Naive thymus-derived CD4-positive, alpha-beta T cell (primary cell): ENCODE data around the gene SRSF9. TPM values are rescaled to one million over a fixed set of nuclear protein-coding genes. Genes with fewer than 3 reads are reported as not detected.

ENCODE experiments used
- ATAC-seq: fragments of 150-1000 bp; cut with Tn5 transposase; 2 replicates; pipeline ENCODE4 v1.10.0; 2021; ENCODE audit warnings: mild to moderate bottlenecking, moderate library complexity
- CTCF ChIA-PET: fragments of 350-600 bp; sonication (Branson Sonifier 250); formaldehyde crosslinking; loops from one replicate; lab custom pipeline; 2021; ENCODE audit warnings: antibody characterized with exemption; lab: Charles Lee
- POLR2A ChIA-PET: fragments of 350-600 bp; sonication (Branson Sonifier 250); formaldehyde crosslinking; loops from one replicate; lab custom pipeline; 2021; ENCODE audit warnings: antibody characterized with exemption, inconsistent platforms; lab: Charles Lee
- DNase-seq, 9 donors: peaks; one replicate each; pipeline versions ENCODE4 v3.0.0 to v3.0.0-alpha.2; 2020 to 2022; ENCODE audit warnings: mixed read lengths in 1 of 9
- H3K27ac ChIP-seq: one replicate; pipeline ENCODE4 v1.7.0; 2013; ENCODE audit warnings: mild to moderate bottlenecking, low read depth, low read length, moderate library complexity
- H3K27me3 ChIP-seq, 2 donors: one replicate each; pipeline ENCODE4 v1.7.0; 2013; ENCODE audit warnings: low read length in 2 of 2, mild to moderate bottlenecking in 2 of 2, moderate library complexity in 2 of 2; ENCODE audit not compliant: control insufficient read depth in 2 of 2, insufficient read depth in 2 of 2
- H3K36me3 ChIP-seq, 3 experiments: 1 replicate in 2 of 3; 2 replicates in 1 of 3; pipeline ENCODE4 v1.7.0; 2013; ENCODE audit warnings: low read length in 3 of 3, mild to moderate bottlenecking in 3 of 3, moderate library complexity in 1 of 3; ENCODE audit not compliant: insufficient read depth in 3 of 3, control insufficient read depth in 2 of 3
- H3K4me1 ChIP-seq, 2 donors: one replicate each; pipeline ENCODE4 v1.7.0; 2013; ENCODE audit warnings: low read length in 2 of 2, mild to moderate bottlenecking in 2 of 2, moderate library complexity in 1 of 2; ENCODE audit not compliant: control insufficient read depth in 2 of 2, insufficient read depth in 2 of 2
- H3K4me3 ChIP-seq: 2 replicates; pipeline ENCODE4 v1.7.0; 2013; ENCODE audit warnings: mild to moderate bottlenecking, low read length
- H3K9me3 ChIP-seq, 3 experiments: 1 replicate in 2 of 3; 2 replicates in 1 of 3; pipeline ENCODE4 v1.7.0; 2013; ENCODE audit warnings: low read length in 3 of 3; ENCODE audit not compliant: control insufficient read depth in 2 of 3
- H3K27ac Mint-ChIP-seq, 9 donors: one replicate each; pipeline ENCODE4 v1.8.0; 2020 to 2022; ENCODE audit warnings: mixed read lengths in 9 of 9, mild to moderate bottlenecking in 8 of 9, moderate library complexity in 5 of 9, inconsistent platforms in 2 of 9
- H3K27me3 Mint-ChIP-seq, 5 donors: one replicate each; pipeline ENCODE4 v1.8.0; 2021 to 2022; ENCODE audit warnings: mixed read lengths in 5 of 5, mild to moderate bottlenecking in 1 of 5
- H3K36me3 Mint-ChIP-seq, 5 donors: one replicate each; pipeline ENCODE4 v1.8.0; 2020 to 2022; ENCODE audit warnings: mixed read lengths in 5 of 5, mild to moderate bottlenecking in 3 of 5, inconsistent platforms in 1 of 5
- H3K4me1 Mint-ChIP-seq, 7 donors: one replicate each; pipeline ENCODE4 v1.8.0; 2020 to 2022; ENCODE audit warnings: mixed read lengths in 7 of 7, mild to moderate bottlenecking in 3 of 7, inconsistent platforms in 1 of 7
- H3K4me3 Mint-ChIP-seq, 10 donors: one replicate each; pipeline ENCODE4 v1.8.0; 2020 to 2022; ENCODE audit warnings: mild to moderate bottlenecking in 10 of 10, mixed read lengths in 10 of 10, moderate library complexity in 6 of 10, inconsistent platforms in 2 of 10
- H3K9me3 Mint-ChIP-seq, 11 donors: one replicate each; pipeline ENCODE4 v1.8.0; 2020 to 2022; ENCODE audit warnings: mixed read lengths in 11 of 11, mild to moderate bottlenecking in 4 of 11, inconsistent platforms in 1 of 11, moderate library complexity in 1 of 11
- intact Hi-C, 2 donors: fragments of 100-400 bp; cut with micrococcal nuclease; formaldehyde crosslinking; loops; one replicate each; pipeline ENCODE4 v1.15.1; 2023
- polyA plus RNA-seq, 2 donors: library from polyadenylated mRNA; unstranded; fragments of 300-500 nt; fragmentation: Illumina TruSeq; gene quantifications; one replicate each; pipeline ENCODE4 v1.2.3, GENCODE V29; 2021
- total RNA-seq, 6 experiments: library from RNA in 5 of 6; stranded (reverse) in 5 of 6; gene quantifications; 1 replicate in 5 of 6; 2 replicates in 1 of 6; pipeline ENCODE4 v1.2.3 and lab custom pipeline; 2021 to 2026

Gene SRSF9
- total and polyA plus RNA-seq, 7 experiments from 2014 or later, result 136 to 191 (median 148) TPM

DNA sequence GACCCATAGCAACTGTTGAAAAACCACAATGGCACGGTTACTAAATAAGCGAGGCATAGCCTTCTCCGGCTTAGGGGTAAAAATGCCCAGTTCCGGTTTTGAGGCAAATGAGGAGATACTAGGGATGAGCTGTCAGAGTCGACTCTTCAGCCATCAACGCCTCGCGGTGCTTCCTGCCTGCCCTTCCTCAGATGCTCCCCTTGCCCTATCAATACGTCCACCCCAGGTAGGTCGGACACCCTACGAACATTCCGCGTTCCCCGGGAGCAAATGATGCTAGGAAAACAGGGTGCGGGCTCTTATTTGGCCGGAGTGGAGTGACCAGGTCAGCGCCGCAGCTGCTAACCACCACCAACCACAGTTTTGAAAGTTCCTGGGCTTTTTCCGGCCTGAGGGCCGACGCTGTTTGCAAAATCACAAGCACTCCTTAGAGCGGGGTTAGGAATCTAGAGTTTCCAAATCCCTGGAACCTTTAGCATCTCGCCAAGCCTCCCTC lies 1.2 kb downstream of the SRSF9 start:
- Mint-ChIP-seq H3K9me3 (no peaks in the 10 kb centered on the region), H3K27ac (peak overlapping the region; percentile 71 to 92 (median 86)), H3K4me3 (peak overlapping the region; percentile 75 to 99 (median 90)), H3K36me3 (peaks cover 4 to 18% (median 9%) of the 10 kb centered on the region in 5 donors), H3K4me1 (peaks cover 35 to 59% (median 49%) of the 10 kb centered on the region in 7 donors), H3K27me3 (no peaks in the 10 kb centered on the region)
- H3K27me3 ChIP-seq, result no peaks in the 10 kb centered on the region
- peak in 1 of 9 donors; percentile 30 for DNase-seq
- H3K4me3 ChIP-seq, result peak overlapping the region; percentile 78
- H3K36me3 ChIP-seq, result peaks cover 11 to 30% (median 28%) of the 10 kb centered on the region in 3 experiments
- ATAC-seq, result no peak
- POLR2A ChIA-PET, result interaction anchor here (0.6 to 4.5 kb wide), 18 partner anchors 10 to 1420 kb away, joined by 3 to 34 read pairs (median 4); partner anchors contain the start of genes COQ5, COX6A1, DYNLL1 and PSMD9
- peaks cover 4 to 31% of the 10 kb centered on the region in 2 donors for H3K4me1 ChIP-seq
- H3K27ac ChIP-seq, result peak overlapping the region; percentile 86
- CTCF ChIA-PET, result interaction anchor here (1.4 to 2.2 kb wide), 3 partner anchors 9 to 35 kb away, joined by 3 to 6 read pairs (median 5); no protein-coding TSS in a partner anchor
- H3K9me3 ChIP-seq, result no peaks in the 10 kb centered on the region
- intact Hi-C loops, result loop anchor here (2.0 kb wide), 2 partner anchors 14 to 152 kb away; no protein-coding TSS in a partner anchor

- intact Hi-C loops, result no loop called here
- no peak for DNase-seq
- no peaks in the 10 kb centered on the region for H3K9me3 Mint-ChIP-seq
- H3K4me1 ChIP-seq, result peaks cover 4 to 31% of the 10 kb centered on the region in 2 donors
- peaks cover 15 to 36% (median 32%) of the 10 kb centered on the region in 3 experiments for H3K36me3 ChIP-seq
- CTCF ChIA-PET, result interaction anchor here (0.7 to 2.8 kb wide), 8 partner anchors 8 to 1915 kb away, joined by 3 to 13 read pairs (median 6); no protein-coding TSS in a partner anchor
- peaks cover 32 to 54% (median 49%) of the 10 kb centered on the region in 7 donors for H3K4me1 Mint-ChIP-seq
- no peak overlapping the region for H3K27ac ChIP-seq
- peaks cover 4 to 25% (median 9%) of the 10 kb centered on the region in 5 donors for H3K36me3 Mint-ChIP-seq
- POLR2A ChIA-PET, result interaction anchor here (3.3 to 4.5 kb wide), 3 partner anchors 9 to 28 kb away, joined by 24 to 34 read pairs (median 30); partner anchors contain the start of genes COX6A1 and DYNLL1
- H3K9me3 ChIP-seq, result no peaks in the 10 kb centered on the region
- peak overlapping the region; percentile 4 to 87 (median 62) for H3K27ac Mint-ChIP-seq
- H3K4me3 ChIP-seq, result no peak overlapping the region
- no peaks in the 10 kb centered on the region for H3K27me3 Mint-ChIP-seq
- ATAC-seq, result no peak
- peak overlapping the region; percentile 7 to 93 (median 88) for H3K4me3 Mint-ChIP-seq
- no peaks in the 10 kb centered on the region for H3K27me3 ChIP-seq
Measured at GRCh38 chr12:120467439-120467838, 2.1 kb downstream of the SRSF9 start.

GRCh38 chr12:120466560-120467315 lies 2.8 kb downstream of the SRSF9 start:
- peak overlapping the region in 5 of 9 donors; percentile 23 to 87 (median 53) for H3K27ac Mint-ChIP-seq
- Histone ChIP-seq H3K4me3 (no peak overlapping the region), H3K27me3 (no peaks in the 10 kb centered on the region), H3K27ac (peak overlapping the region; percentile 14), H3K9me3 (no peaks in the 10 kb centered on the region), H3K36me3 (peaks cover 18 to 43% (median 39%) of the 10 kb centered on the region in 3 experiments), H3K4me1 (peaks cover 4 to 28% of the 10 kb centered on the region in 2 donors)
- H3K4me3 Mint-ChIP-seq, result peak overlapping the region in 6 of 10 donors; percentile 33 to 91 (median 42)
- DNase-seq (peak in 8 of 9 donors; percentile 16 to 52 (median 37)), ATAC-seq (no peak)
- no peaks in the 10 kb centered on the region for H3K27me3 Mint-ChIP-seq
- ChIA-PET POLR2A (interaction anchor here (0.9 to 4.5 kb wide), 5 partner anchors 9 to 150 kb away, joined by 3 to 34 read pairs (median 4); partner anchors contain the start of gene DYNLL1), CTCF (interaction anchor here (0.5 to 2.8 kb wide), 11 partner anchors 9 to 333 kb away, joined by 3 to 13 read pairs (median 4); no protein-coding TSS in a partner anchor)
- H3K9me3 Mint-ChIP-seq, result no peaks in the 10 kb centered on the region
- peaks cover 4 to 25% (median 9%) of the 10 kb centered on the region in 5 donors for H3K36me3 Mint-ChIP-seq
- intact Hi-C loops, result no loop called here
- peaks cover 30 to 49% (median 44%) of the 10 kb centered on the region in 7 donors for H3K4me1 Mint-ChIP-seq

DNA sequence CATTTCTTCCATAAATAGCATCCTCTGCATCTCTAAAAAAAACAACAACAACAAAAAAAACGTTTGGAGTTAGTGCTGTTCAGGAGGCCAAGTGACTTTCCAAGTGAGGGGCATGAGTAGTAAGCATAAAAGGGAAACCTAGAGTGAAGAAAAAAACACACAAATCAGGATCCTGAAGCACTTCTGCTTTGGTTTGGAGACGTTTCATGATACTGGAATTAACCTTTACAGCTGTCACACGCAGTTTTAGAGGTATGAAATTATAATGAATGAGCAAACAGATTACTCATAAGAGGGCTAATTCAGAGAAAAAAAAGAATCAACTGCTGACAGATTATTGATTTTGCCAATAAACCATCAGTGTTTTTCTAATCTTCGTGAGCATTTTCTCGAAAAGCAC lies 3.8 kb downstream of the SRSF9 start:
- Mint-ChIP-seq H3K27me3 (no peaks in the 10 kb centered on the region), H3K9me3 (no peaks in the 10 kb centered on the region), H3K27ac (peak overlapping the region in 4 of 9 donors; percentile 12 to 71 (median 44)), H3K4me3 (no peak overlapping the region), H3K4me1 (peaks cover 28 to 49% (median 42%) of the 10 kb centered on the region in 7 donors), H3K36me3 (peaks cover 4 to 28% (median 9%) of the 10 kb centered on the region in 5 donors)
- H3K27ac ChIP-seq, result peak overlapping the region; percentile 14
- DNase-seq (no peak), ATAC-seq (no peak)
- CTCF ChIA-PET, result interaction anchor here (1.0 to 2.8 kb wide), 2 partner anchors 13 to 109 kb away, joined by 5 to 13 read pairs; no protein-coding TSS in a partner anchor
- H3K9me3 ChIP-seq, result no peaks in the 10 kb centered on the region
- no peaks in the 10 kb centered on the region for H3K27me3 ChIP-seq
- peaks cover 18 to 50% (median 44%) of the 10 kb centered on the region in 3 experiments for H3K36me3 ChIP-seq
- POLR2A ChIA-PET, result interaction anchor here (0.9 to 1.0 kb wide), 2 partner anchors 26 to 149 kb away, joined by 3 read pairs; no protein-coding TSS in a partner anchor
- intact Hi-C loops, result no loop called here
- H3K4me3 ChIP-seq, result no peak overlapping the region
- H3K4me1 ChIP-seq, result peaks cover 4 to 24% of the 10 kb centered on the region in 2 donors

- Histone ChIP-seq H3K27me3 (no peaks in the 10 kb centered on the region), H3K27ac (no peak overlapping the region), H3K9me3 (no peaks in the 10 kb centered on the region), H3K36me3 (peaks cover 26 to 69% (median 55%) of the 10 kb centered on the region in 3 experiments), H3K4me3 (no peak overlapping the region), H3K4me1 (peaks cover 0 to 17% of the 10 kb centered on the region in 2 donors)
- intact Hi-C loops, result no loop called here
- no peak overlapping the region for H3K4me3 Mint-ChIP-seq
- peaks cover 23 to 40% (median 35%) of the 10 kb centered on the region in 7 donors for H3K4me1 Mint-ChIP-seq
- no peaks in the 10 kb centered on the region for H3K27me3 Mint-ChIP-seq
- H3K27ac Mint-ChIP-seq, result peak overlapping the region in 1 of 9 donors; percentile 69
- ChIA-PET CTCF (interaction anchor here (0.5 to 1.6 kb wide), 4 partner anchors 11 to 135 kb away, joined by 3 to 4 read pairs (median 3); no protein-coding TSS in a partner anchor), POLR2A (interaction anchor here (0.7 to 1.8 kb wide), 3 partner anchors 9 to 20 kb away, joined by 4 to 6 read pairs (median 4); no protein-coding TSS in a partner anchor)
- ATAC-seq, result no peak
- H3K9me3 Mint-ChIP-seq, result no peaks in the 10 kb centered on the region
- H3K36me3 Mint-ChIP-seq, result peaks cover 4 to 41% (median 15%) of the 10 kb centered on the region in 5 donors
- DNase-seq, result no peak
Measured at GRCh38 chr12:120463712-120464111, 5.8 kb downstream of the SRSF9 start.
